ENCODE results near the gene COPB2. TPM values are rescaled to one million over a fixed set of nuclear protein-coding genes. Genes with fewer than 3 reads are reported as not detected.
A peak's percentile ranks its signal among the peaks of the same experiment; 100 is the strongest.

The COPB2 gene
- total RNA-seq, 2 donors from 2014 or later, result 53.4 to 65.8 TPM

GRCh38 chr3:139329364-139329850 is 60.0 kb downstream of the COPB2 start:
- peaks cover 0 to 8% of the 10 kb centered on the region in 2 donors for H3K4me1 ChIP-seq
- TF ChIP-seq CTCF (IDR thresholded peaks at IDR 0.05), result peak; percentile 95 to 100
- H3K9me3 ChIP-seq, result no peaks in the 10 kb centered on the region
- no peak overlapping the region for H3K4me3 ChIP-seq
- DNase-seq (ENCODE audit: low spot score), result peak; percentile 78
- no peak overlapping the region for H3K27ac ChIP-seq
- no peaks in the 10 kb centered on the region for H3K36me3 ChIP-seq
- no peaks in the 10 kb centered on the region for H3K27me3 ChIP-seq

- no peak for DNase-seq (ENCODE audit: low spot score)
- peaks cover 0 to 8% of the 10 kb centered on the region in 2 donors for H3K4me1 ChIP-seq
- no peak overlapping the region for H3K27ac ChIP-seq
- H3K4me3 ChIP-seq, result no peak overlapping the region
- TF ChIP-seq CTCF (IDR thresholded peaks at IDR 0.05), result no peak
- H3K27me3 ChIP-seq, result no peaks in the 10 kb centered on the region
- no peaks in the 10 kb centered on the region for H3K9me3 ChIP-seq
- no peaks in the 10 kb centered on the region for H3K36me3 ChIP-seq
Measured at GRCh38 chr3:139328356-139328755, 61.1 kb downstream of the COPB2 start.

GRCh38 chr3:139327861-139328260 is 61.6 kb downstream of the COPB2 start:
- Histone ChIP-seq H3K36me3 (no peaks in the 10 kb centered on the region), H3K27ac (no peak overlapping the region), H3K4me1 (peaks cover 0 to 8% of the 10 kb centered on the region in 2 donors), H3K27me3 (no peaks in the 10 kb centered on the region), H3K4me3 (no peak overlapping the region), H3K9me3 (no peaks in the 10 kb centered on the region)
- TF ChIP-seq CTCF (IDR thresholded peaks at IDR 0.05), result no peak
- DNase-seq (ENCODE audit: low spot score), result no peak

GRCh38 chr3:139327231-139327630 is 62.2 kb downstream of the COPB2 start:
- Histone ChIP-seq H3K27me3 (no peaks in the 10 kb centered on the region), H3K4me3 (no peak overlapping the region), H3K4me1 (peaks cover 0 to 8% of the 10 kb centered on the region in 2 donors), H3K9me3 (no peaks in the 10 kb centered on the region), H3K27ac (no peak overlapping the region), H3K36me3 (no peaks in the 10 kb centered on the region)
- TF ChIP-seq CTCF (IDR thresholded peaks at IDR 0.05), result no peak
- no peak for DNase-seq (ENCODE audit: low spot score)

- no peak for DNase-seq (ENCODE audit: low spot score)
- Histone ChIP-seq H3K27ac (no peak overlapping the region), H3K36me3 (no peaks in the 10 kb centered on the region), H3K27me3 (no peaks in the 10 kb centered on the region), H3K4me1 (peaks cover 0 to 8% of the 10 kb centered on the region in 2 donors), H3K9me3 (no peaks in the 10 kb centered on the region), H3K4me3 (no peak overlapping the region)
- TF ChIP-seq CTCF (IDR thresholded peaks at IDR 0.05), result no peak
Measured at GRCh38 chr3:139326707-139327106, 62.7 kb downstream of the COPB2 start.

GRCh38 chr3:139326131-139326530 is 63.3 kb downstream of the COPB2 start:
- Histone ChIP-seq H3K4me3 (no peak overlapping the region), H3K27ac (no peak overlapping the region), H3K4me1 (peaks cover 0 to 8% of the 10 kb centered on the region in 2 donors), H3K9me3 (no peaks in the 10 kb centered on the region), H3K36me3 (no peaks in the 10 kb centered on the region), H3K27me3 (no peaks in the 10 kb centered on the region)
- no peak for TF ChIP-seq CTCF (IDR thresholded peaks at IDR 0.05)
- no peak for DNase-seq (ENCODE audit: low spot score)

All from right atrium auricular region (tissue), 2 donors.